Measurements from ENCODE around the gene CTIF.

Gene CTIF

GRCh38 chr18:48780913-48781162 lies 242.0 kb downstream of the CTIF start:
- no peak for DNase-seq

GRCh38 chr18:48781163-48781987 lies 242.5 kb downstream of the CTIF start:
- DNase-seq: peak in 1 of 2 experiments; percentile 8

- DNase-seq: no peak
Observed at GRCh38 chr18:48781988-48782363, 243.1 kb downstream of the CTIF start.

GRCh38 chr18:48782381-48782861 lies 243.6 kb downstream of the CTIF start:
- no peak for DNase-seq

GRCh38 chr18:48783616-48784520 lies 245.0 kb downstream of the CTIF start:
- DNase-seq: no peak

- no peak for DNase-seq
Observed at GRCh38 chr18:48784656-48785055, 245.8 kb downstream of the CTIF start.

- DNase-seq: no peak
Observed at GRCh38 chr18:48785091-48785614, 246.3 kb downstream of the CTIF start.

GRCh38 chr18:48785736-48786454 lies 247.1 kb downstream of the CTIF start:
- DNase-seq: no peak

GRCh38 chr18:48786455-48787202 lies 247.8 kb downstream of the CTIF start:
- DNase-seq: no peak

- DNase-seq: no peak
Observed at GRCh38 chr18:48787203-48788151, 248.6 kb downstream of the CTIF start.

GRCh38 chr18:48788373-48788772 lies 249.5 kb downstream of the CTIF start:
- no peak for DNase-seq

GRCh38 chr18:48789259-48789812 lies 250.5 kb downstream of the CTIF start:
- no peak for DNase-seq

- no peak for DNase-seq
Observed at GRCh38 chr18:48790226-48790863, 251.5 kb downstream of the CTIF start.

GRCh38 chr18:48790869-48791635 lies 252.2 kb downstream of the CTIF start:
- DNase-seq: no peak

GRCh38 chr18:48791636-48792105 lies 252.8 kb downstream of the CTIF start:
- DNase-seq: no peak

- no peak for DNase-seq
Observed at GRCh38 chr18:48792141-48792540, 253.3 kb downstream of the CTIF start.

GRCh38 chr18:48792611-48793380 lies 254.0 kb downstream of the CTIF start:
- no peak for DNase-seq

GRCh38 chr18:48794251-48794970 lies 255.6 kb downstream of the CTIF start:
- DNase-seq: no peak

All from NCI-H2081 (cell line).